ENCODE results near the gene LYST. TPM values are rescaled to one million over a fixed set of nuclear protein-coding genes. Genes with fewer than 3 reads are reported as not detected.

The LYST gene
- total RNA-seq, 1 experiment from 2014 or later, result 23.9 TPM

- DNase-seq (ENCODE audit: unreplicated experiment), result no peak
- Mint-ChIP-seq H3K4me1 (ENCODE audit: insufficient read depth, unreplicated experiment) (peaks cover 6% of the 10 kb centered on the region), H3K27me3 (ENCODE audit: insufficient read depth, unreplicated experiment) (no peaks in the 10 kb centered on the region), H3K4me3 (ENCODE audit: unreplicated experiment) (no peak overlapping the region), H3K9me3 (ENCODE audit: unreplicated experiment) (no peaks in the 10 kb centered on the region), H3K27ac (ENCODE audit: low read depth, unreplicated experiment) (no peak overlapping the region), H3K36me3 (ENCODE audit: insufficient read depth, unreplicated experiment) (no peaks in the 10 kb centered on the region)
- ChIA-PET POLR2A (no interaction called here), CTCF (interaction anchor here (0.6 to 1.5 kb wide), 5 partner anchors 15 to 103 kb away, joined by 3 to 6 read pairs (median 4); no protein-coding TSS in a partner anchor)
- no TSS peak for BruUV-seq (replicated peaks)
- intact Hi-C loops (cut with micrococcal nuclease), result no loop called here
- TF ChIP-seq CTCF (IDR thresholded peaks at IDR 0.05; ENCODE audit: unreplicated experiment), result no peak
Observed at GRCh38 chr1:235617140-235617539, 249.6 kb downstream of the LYST start.

- intact Hi-C loops (cut with micrococcal nuclease), result no loop called here
- no peak overlapping the region for H3K4me3 Mint-ChIP-seq (ENCODE audit: unreplicated experiment)
- H3K9me3 Mint-ChIP-seq (ENCODE audit: unreplicated experiment), result no peaks in the 10 kb centered on the region
- no peaks in the 10 kb centered on the region for H3K36me3 Mint-ChIP-seq (ENCODE audit: insufficient read depth, unreplicated experiment)
- no peak overlapping the region for H3K27ac Mint-ChIP-seq (ENCODE audit: low read depth, unreplicated experiment)
- ChIA-PET CTCF (interaction anchor here (0.6 to 4.2 kb wide), 8 partner anchors 8 to 57 kb away, joined by 3 to 38 read pairs (median 4); no protein-coding TSS in a partner anchor), POLR2A (interaction anchor here (0.9 to 2.1 kb wide), 2 partner anchors 14 to 18 kb away, joined by 3 to 15 read pairs; no protein-coding TSS in a partner anchor)
- no peak for DNase-seq (ENCODE audit: unreplicated experiment)
- TF ChIP-seq CTCF (IDR thresholded peaks at IDR 0.05; ENCODE audit: unreplicated experiment), result no peak
- peaks cover 6% of the 10 kb centered on the region for H3K4me1 Mint-ChIP-seq (ENCODE audit: insufficient read depth, unreplicated experiment)
- no peaks in the 10 kb centered on the region for H3K27me3 Mint-ChIP-seq (ENCODE audit: insufficient read depth, unreplicated experiment)
- BruUV-seq (replicated peaks), result no TSS peak
Observed at GRCh38 chr1:235614442-235614954, 252.2 kb downstream of the LYST start.

GRCh38 chr1:235613602-235614001 lies 253.1 kb downstream of the LYST start:
- ChIA-PET CTCF (interaction anchor here (0.6 to 4.2 kb wide), 8 partner anchors 9 to 229 kb away, joined by 3 to 38 read pairs (median 4); no protein-coding TSS in a partner anchor), POLR2A (interaction anchor here (0.7 to 2.1 kb wide), 5 partner anchors 10 to 66 kb away, joined by 3 to 15 read pairs (median 3); no protein-coding TSS in a partner anchor)
- Mint-ChIP-seq H3K36me3 (ENCODE audit: insufficient read depth, unreplicated experiment) (no peaks in the 10 kb centered on the region), H3K4me3 (ENCODE audit: unreplicated experiment) (no peak overlapping the region), H3K27ac (ENCODE audit: low read depth, unreplicated experiment) (no peak overlapping the region), H3K27me3 (ENCODE audit: insufficient read depth, unreplicated experiment) (no peaks in the 10 kb centered on the region), H3K9me3 (ENCODE audit: unreplicated experiment) (no peaks in the 10 kb centered on the region), H3K4me1 (ENCODE audit: insufficient read depth, unreplicated experiment) (peaks cover 6% of the 10 kb centered on the region)
- TF ChIP-seq CTCF (IDR thresholded peaks at IDR 0.05; ENCODE audit: unreplicated experiment), result no peak
- no TSS peak for BruUV-seq (replicated peaks)
- intact Hi-C loops (cut with micrococcal nuclease), result no loop called here
- peak; percentile 46 for DNase-seq (ENCODE audit: unreplicated experiment)

GRCh38 chr1:235612761-235613160 lies 253.9 kb downstream of the LYST start:
- intact Hi-C loops (cut with micrococcal nuclease), result no loop called here
- CTCF ChIA-PET, result interaction anchor here (0.6 to 4.2 kb wide), 4 partner anchors 13 to 1182 kb away, joined by 3 to 38 read pairs (median 3); partner anchors contain the start of gene MTR
- no TSS peak for BruUV-seq (replicated peaks)
- no peaks in the 10 kb centered on the region for H3K36me3 Mint-ChIP-seq (ENCODE audit: insufficient read depth, unreplicated experiment)
- peaks cover 6% of the 10 kb centered on the region for H3K4me1 Mint-ChIP-seq (ENCODE audit: insufficient read depth, unreplicated experiment)
- no peaks in the 10 kb centered on the region for H3K9me3 Mint-ChIP-seq (ENCODE audit: unreplicated experiment)
- no peaks in the 10 kb centered on the region for H3K27me3 Mint-ChIP-seq (ENCODE audit: insufficient read depth, unreplicated experiment)
- H3K27ac Mint-ChIP-seq (ENCODE audit: low read depth, unreplicated experiment), result no peak overlapping the region
- no peak for DNase-seq (ENCODE audit: unreplicated experiment)
- no peak for TF ChIP-seq CTCF (IDR thresholded peaks at IDR 0.05; ENCODE audit: unreplicated experiment)
- H3K4me3 Mint-ChIP-seq (ENCODE audit: unreplicated experiment), result no peak overlapping the region
- POLR2A ChIA-PET, result interaction anchor here (0.7 to 1.3 kb wide), 3 partner anchors 18 to 376 kb away, joined by 3 to 4 read pairs (median 3); no protein-coding TSS in a partner anchor

Small RNA genes lying within 50 kb of the gene (microRNA-seq; reads per million reads assigned to microRNA genes)
- 0.66 reads per million for gene MIR1537

Other genes starting within 250 kb of the LYST start
- gene GNG4, start 217.1 kb downstream of the LYST start, total RNA-seq (2022), result 3.0 and 3.3 TPM in 2 replicates
- gene NID1, start 198.2 kb upstream of the LYST start, total RNA-seq (2022), result 0.10 and 0.16 TPM in 2 replicates